ENCODE data around the gene DNAJC18. TPM values are rescaled to one million over a fixed set of nuclear protein-coding genes. Genes with fewer than 3 reads are reported as not detected.

Gene DNAJC18
- total and polyA plus RNA-seq, 2 of the 8 experiments (the other 6 are each of a cell fraction or from before 2014, with no cell fraction given) = 7.8 to 29.2 TPM

DNA sequence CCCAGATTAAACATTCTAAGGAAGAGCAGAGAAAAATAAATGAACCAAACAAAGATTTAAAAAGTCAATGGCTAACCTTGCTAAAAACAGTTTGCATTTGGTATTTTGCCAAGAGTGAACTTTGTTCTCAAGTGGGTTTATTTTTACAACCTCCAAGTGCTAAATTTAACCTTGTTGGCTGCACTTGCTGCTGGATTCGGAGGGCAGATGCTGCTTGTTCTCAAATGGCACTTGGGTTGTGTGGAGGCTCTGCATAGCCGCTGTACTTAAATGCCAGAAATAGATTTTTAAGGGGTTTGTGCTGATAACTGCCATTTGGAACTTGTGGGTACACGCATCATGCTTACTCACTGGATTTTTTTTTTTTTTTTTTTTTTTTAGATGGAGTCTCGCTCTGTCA, 22.1 kb downstream of the DNAJC18 start:
- no peak overlapping the region for H4K5ac ChIP-seq (ENCODE audit: insufficient read length, low read depth, low read length)
- FAIRE-seq = no peak
- no peak overlapping the region for H2BK5ac ChIP-seq (ENCODE audit: low read depth, low read length)
- no peak overlapping the region for H3K18ac ChIP-seq (ENCODE audit: extremely low read depth, low read length)
- H2BK12ac ChIP-seq (ENCODE audit: low read depth, low read length) = no peak overlapping the region
- H4K91ac ChIP-seq (replicated peaks; ENCODE audit: insufficient read length, low read length) = no peak overlapping the region
- no peak overlapping the region for H3K27ac ChIP-seq (ENCODE audit: low read depth, low read length)
- H4K8ac ChIP-seq (ENCODE audit: extremely low read depth, insufficient read depth, low read length) = no peak overlapping the region
- H3K4me3 ChIP-seq (ENCODE audit: extremely low read depth in 1 of 4, insufficient read depth in 2 of 4, low read depth in 3 of 4, low read length in 4 of 4) = no peak overlapping the region
- H3K79me2 ChIP-seq (ENCODE audit: control insufficient read depth in 1 of 2, insufficient read depth in 2 of 2, low read length in 2 of 2) = no peaks in the 10 kb centered on the region
- no peak for TF ChIP-seq ZNF274 (IDR thresholded peaks at IDR 0.05; ENCODE audit: borderline replicate concordance, extremely low read depth, low read length)
- no peaks in the 10 kb centered on the region for H3K9me3 ChIP-seq (ENCODE audit: insufficient read depth in 2 of 2, low read depth in 1 of 2, low read length in 1 of 2)
- no peak overlapping the region for H3K56ac ChIP-seq (replicated peaks; ENCODE audit: insufficient read length, low read depth, low read length)
- H3K4me1 ChIP-seq (replicated peaks in 1 of 4; ENCODE audit: control insufficient read depth in 3 of 4, insufficient read depth in 4 of 4, low read length in 3 of 4) = peaks cover 4 to 9% (median 6%) of the 10 kb centered on the region in 4 experiments; a peak in 4 of 7 replicates
- H3K79me1 ChIP-seq (ENCODE audit: low read depth, low read length) = no peaks in the 10 kb centered on the region
- POLR2A ChIA-PET (ENCODE audit: partially characterized antibody) = interaction anchor here (0.7 to 0.9 kb wide), 2 partner anchors 22 to 65 kb away, joined by 3 read pairs; partner anchors contain the start of genes DNAJC18 and STING1
- H3K14ac ChIP-seq (ENCODE audit: insufficient read length) = no peak overlapping the region
- no peak overlapping the region for H2BK120ac ChIP-seq (replicated peaks; ENCODE audit: low read depth, low read length)
- no peak overlapping the region for H2AK5ac ChIP-seq (ENCODE audit: low read depth, low read length)
- H3K36me3 ChIP-seq (ENCODE audit: control insufficient read depth in 2 of 4, insufficient read depth in 4 of 4, low read length in 3 of 4) = peaks cover 2 to 21% (median 6%) of the 10 kb centered on the region in 4 experiments; a peak in 5 of 8 replicates
- CTCF ChIA-PET (ENCODE audit: partially characterized antibody) = interaction anchor here (0.7 to 9.9 kb wide), 4 partner anchors 8 to 551 kb away, joined by 4 to 319 read pairs (median 36); no protein-coding TSS in a partner anchor
- no peak overlapping the region for H2BK20ac ChIP-seq (ENCODE audit: low read length)
- H3K4ac ChIP-seq (replicated peaks; ENCODE audit: insufficient read length, low read depth, low read length) = no peak overlapping the region
- no peak overlapping the region for H3K9ac ChIP-seq (replicated peaks in 1 of 4; ENCODE audit: extremely low read depth in 1 of 4, low read depth in 3 of 4, low read length in 3 of 4)
- no peaks in the 10 kb centered on the region for H4K20me1 ChIP-seq (replicated peaks in 1 of 2; ENCODE audit: control insufficient read depth in 1 of 2, insufficient read depth in 2 of 2, low read length in 2 of 2)
- no peak overlapping the region for H2BK15ac ChIP-seq (ENCODE audit: low read length)
- H3K23me2 ChIP-seq (ENCODE audit: low read depth, low read length) = no peaks in the 10 kb centered on the region
- H2AFZ ChIP-seq (ENCODE audit: low read length) = no peak overlapping the region
- no peak overlapping the region for H3K23ac ChIP-seq (ENCODE audit: insufficient read length)
- DNase-seq (ENCODE audit: low read depth in 1 of 2, low spot score in 2 of 2) = no peak
- H3K27me3 ChIP-seq (replicated peaks in 1 of 4; ENCODE audit: control insufficient read depth in 3 of 4, extremely low read depth in 1 of 4, insufficient read depth in 3 of 4, low read length in 3 of 4) = no peaks in the 10 kb centered on the region
- 96% methylated on average over 3 of the region's 4 CpGs; no CpG with 5 or more reads in 1 of the 2 experiments for WGBS, 2 experiments (ENCODE audit: extremely low coverage in 1 of 2, insufficient coverage in 1 of 2, insufficient read length in 1 of 2, insufficient replicate concordance in 2 of 2, low coverage in 1 of 2, low lambda C conversion rate in 2 of 2, missing lambda C conversion rate in 1 of 2)
- no peak overlapping the region for H3K4me2 ChIP-seq (ENCODE audit: insufficient read depth in 1 of 2, low read depth in 2 of 2, low read length in 2 of 2)
